GM19043 (cell line): ENCODE data around the gene TLL2.

Experiments
- ATAC-seq: cut with Tn5 transposase; IDR thresholded peaks from one replicate; pipeline ENCODE4 v1.9.1; 2021; ENCODE audit warnings: low read depth; ENCODE audit not compliant: unreplicated experiment

Gene TLL2

DNA sequence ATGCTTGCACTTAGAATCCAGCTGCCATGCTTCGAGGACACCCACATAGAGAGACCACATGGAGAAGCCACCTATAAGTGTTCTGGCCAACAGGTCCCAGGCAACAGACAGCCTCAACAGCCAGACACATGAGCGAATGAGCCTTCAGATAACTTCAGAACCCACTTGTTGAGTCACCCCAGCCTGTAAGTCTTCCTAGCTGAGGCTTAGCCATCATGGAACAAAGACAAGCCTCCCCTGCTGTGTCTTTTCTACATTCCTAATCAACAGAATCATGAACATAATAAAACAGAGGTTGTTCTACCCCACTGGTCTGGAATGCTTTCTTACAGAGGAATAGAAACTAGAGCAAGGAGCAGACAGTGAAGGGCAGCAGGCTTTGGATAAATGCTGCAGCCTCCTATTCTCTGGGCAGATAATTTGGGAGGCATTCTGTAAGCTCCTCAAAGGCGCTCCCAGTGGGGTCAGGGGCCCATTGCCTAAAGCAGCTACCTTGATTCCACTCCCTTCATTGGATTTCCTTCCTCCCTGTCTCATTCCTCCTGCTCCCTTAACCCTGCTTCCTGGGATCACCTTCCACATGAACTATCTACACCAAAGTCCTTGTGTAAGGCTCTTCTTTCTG, 4.6 kb downstream of the TLL2 start:
- ATAC-seq: no peak

DNA sequence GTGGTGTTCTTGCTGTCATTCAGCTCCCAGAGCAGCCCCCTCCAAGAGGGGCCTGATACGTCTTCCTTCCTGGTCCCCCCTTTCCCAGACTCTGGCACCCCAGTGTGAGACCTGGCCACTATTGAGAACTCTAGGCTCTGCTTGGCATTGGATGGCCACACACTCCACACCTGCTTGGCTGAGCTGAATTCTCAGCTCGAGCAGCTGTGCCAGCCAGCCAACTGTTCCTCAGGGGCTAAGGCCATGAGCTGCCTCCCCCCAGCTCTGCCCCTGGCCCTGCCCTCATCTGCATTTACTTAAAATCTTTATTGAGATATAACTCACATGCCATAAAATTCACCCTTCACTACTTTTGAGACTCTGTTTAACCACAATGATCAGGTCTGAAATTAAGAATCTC, 6.7 kb downstream of the TLL2 start:
- ATAC-seq: no peak

DNA sequence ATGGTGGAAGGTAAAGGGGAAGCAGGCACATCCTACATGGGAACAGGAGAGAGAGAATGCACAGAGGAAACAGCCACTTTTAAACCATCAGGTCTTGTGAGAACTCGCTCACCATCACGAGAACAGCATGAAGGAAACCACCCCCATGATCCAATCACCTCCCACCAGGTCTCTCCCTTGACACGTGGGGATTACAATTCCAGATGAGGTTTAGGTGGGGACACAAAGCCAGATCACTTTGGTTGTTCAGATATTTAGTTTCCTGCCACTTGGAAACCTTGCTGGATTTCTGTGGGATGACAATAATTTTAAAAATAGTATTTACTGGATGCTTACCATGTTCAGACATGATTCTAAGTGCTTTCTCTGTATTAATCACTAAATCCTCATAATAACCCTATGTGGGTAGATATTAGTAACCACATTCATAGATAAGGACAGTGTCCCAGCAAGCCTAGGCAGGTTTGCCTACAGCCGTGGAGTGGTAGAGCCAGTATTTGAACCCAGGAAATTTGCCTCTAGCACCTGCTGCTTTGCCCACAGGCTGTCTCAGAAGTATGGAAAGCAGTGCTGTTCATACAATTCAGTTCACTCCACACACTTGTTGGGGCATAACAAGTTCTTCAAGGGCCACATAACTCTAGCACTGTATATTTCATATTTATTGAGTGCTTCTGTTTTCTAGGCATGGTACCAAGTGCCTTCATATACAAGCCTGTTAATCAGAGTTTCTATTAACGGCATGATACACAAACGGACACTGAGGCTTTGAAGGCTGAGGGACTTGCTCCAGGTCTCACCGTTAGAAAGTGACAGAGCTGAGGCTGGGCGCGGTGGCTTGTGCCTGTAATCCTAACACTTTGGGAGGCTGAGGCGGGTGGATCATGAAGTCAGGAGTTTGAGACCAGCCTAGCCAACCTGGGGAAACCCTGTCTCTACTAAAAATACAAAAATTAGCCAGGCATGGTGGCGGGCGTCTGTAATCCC, 8.3 kb downstream of the TLL2 start:
- ATAC-seq: no peak

DNA sequence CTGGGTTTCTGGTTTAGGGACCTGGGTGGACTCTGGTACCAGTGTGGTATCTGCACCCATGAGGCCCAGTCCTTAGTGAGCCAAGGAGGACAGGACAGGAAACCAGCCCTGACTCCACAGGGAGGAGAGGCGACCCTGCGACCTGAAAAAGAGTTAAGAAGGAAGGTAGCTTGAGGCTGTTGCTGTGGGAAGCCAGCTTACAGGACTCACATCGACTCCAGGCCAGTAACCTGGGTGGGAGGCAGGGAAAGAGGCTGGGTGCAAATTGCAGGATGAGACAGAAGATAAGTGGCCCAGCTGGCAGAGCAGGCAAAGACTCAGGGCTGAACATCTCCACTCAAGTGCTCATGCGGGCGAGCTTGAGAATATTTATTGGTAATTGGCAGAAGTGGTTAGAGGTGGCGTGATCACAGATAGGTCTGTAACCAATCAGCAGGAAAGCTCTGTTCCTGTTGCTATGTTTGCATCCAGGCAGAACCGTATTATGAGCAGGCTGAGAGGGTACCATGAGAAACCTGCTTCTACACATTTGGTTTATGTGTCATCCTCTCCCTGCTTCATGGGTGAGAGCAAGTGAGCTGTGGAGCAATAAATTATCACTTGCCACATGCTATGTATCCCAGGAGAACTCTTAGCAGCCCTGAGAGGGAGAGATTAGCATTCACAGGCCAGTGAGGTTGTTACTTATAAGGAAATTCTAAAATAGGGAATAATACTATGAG, 11.0 kb downstream of the TLL2 start:
- no peak for ATAC-seq

DNA sequence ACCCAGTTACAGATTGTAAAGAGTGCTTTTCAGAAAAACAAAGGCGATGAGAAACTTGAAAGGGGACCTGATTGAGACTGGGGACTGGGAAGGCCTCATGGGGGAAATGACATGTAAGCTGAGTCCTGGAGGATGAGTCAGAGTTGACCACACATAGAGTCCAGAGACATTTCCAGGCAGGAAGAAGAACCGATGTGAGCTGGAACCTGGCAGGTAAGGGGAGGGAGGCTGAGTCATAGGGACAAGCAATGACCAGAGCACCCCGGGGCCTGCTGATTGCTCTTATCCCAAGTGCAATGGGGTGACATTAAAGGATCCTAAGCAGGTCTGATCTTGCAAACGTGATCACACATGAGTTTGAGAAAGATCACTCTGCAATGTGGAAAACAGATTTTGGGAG, 11.7 kb downstream of the TLL2 start:
- ATAC-seq: no peak

DNA sequence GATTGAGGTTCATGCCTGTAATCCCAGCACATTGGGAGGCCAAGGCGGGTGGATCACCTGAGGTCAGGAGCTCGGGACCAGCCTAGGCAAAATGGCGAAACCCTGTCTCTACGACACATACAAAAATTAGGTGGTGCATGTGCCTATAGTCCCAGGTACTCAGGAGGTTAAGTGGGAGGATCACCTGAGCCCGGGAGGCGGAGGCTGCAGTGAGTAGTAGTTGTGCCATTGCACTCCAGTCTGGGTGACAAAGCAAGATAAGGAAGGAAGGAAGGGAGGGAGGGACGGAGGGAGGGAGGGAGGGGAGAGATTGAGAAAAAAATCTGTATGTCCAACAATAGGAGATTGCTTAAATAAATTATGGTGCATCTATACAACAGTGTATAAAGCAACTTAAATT, 13.2 kb downstream of the TLL2 start:
- no peak for ATAC-seq

DNA sequence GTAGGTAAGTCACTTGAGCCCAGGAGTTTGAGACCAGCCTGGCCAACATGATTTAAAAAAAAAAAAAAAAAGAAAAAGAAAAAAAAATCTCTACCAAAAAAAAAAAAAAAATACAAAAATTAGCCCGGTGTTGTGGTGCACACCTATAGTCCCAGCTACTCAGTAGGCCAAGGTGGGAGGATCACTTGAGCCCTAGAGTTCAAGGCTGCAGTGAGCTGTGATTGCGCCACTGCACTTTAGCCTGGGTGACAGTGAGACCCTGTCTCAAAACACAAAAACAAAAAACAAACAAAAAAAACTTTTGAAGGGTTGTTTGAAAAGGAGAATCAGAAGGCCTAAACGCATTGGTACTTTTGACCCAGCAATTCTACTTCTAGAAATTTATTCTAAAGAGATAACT, 13.7 kb downstream of the TLL2 start:
- ATAC-seq: no peak

DNA sequence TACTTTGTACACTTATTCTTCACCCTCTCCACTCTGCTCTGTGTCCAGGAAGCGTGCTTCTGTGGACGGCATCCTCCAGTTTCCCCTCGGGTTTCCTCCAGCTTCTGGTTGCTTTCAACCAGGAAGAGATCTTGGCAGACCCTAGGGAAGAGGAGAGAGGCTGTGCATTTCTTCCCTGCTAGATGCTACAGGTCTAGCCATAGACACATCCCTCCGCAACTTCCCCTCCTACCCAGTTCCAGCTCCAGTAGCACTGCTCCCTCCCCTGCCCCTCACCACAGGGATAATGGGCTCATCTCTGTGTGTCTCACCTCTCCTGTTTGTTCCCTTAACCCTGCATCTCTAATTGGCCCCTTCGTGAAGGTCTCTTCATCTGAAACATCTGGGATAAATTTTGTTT, 16.3 kb downstream of the TLL2 start:
- no peak for ATAC-seq

DNA sequence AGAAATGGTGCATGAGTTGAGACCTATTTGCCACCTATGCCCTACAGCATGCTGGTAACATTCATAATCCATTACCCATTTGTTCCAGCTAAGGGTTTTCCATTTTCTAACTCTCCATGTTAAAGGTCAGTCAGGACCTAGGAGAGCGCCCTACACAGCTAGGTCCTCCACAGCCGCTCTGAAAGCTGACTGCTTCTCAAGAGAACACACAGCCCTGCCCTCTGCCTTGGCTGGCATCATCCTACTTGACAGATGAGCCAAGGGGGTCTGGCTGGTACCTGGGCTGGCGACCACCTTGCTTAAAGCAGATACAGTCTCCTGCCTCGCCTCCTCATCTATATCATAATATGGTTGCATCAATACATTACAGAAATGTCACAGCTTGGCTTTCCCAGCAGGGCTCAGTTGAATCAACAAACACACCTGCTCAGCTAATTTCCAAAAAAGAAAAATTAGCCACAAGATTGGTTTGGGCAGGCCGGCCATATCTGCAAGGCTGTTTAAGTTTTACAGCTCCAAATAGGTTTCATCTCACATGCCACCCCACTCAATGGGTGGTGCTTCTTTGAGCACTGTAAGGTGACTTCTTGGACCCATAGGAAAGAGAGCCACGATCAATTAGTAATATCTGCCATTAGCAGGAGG, 17.3 kb downstream of the TLL2 start:
- no peak for ATAC-seq

DNA sequence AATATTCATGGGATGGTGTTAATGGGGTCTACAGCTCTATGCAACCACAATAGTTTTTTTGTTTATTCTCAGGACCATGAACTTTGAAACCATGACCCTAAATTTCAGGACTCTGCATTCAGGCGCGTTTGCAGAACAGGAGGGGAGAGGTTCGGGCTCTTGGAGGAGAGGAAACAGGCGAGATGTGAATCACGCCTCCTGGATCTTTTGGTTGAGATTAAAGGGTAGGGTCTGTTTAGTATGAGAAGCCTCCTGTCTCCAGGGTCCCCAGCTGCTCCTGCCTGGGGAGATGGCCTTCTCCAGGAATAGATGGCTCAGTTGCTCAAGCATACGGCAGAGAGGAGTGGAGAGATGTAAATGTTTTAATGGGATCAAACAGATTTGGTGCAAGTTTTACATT, 18.2 kb downstream of the TLL2 start:
- ATAC-seq: no peak

DNA sequence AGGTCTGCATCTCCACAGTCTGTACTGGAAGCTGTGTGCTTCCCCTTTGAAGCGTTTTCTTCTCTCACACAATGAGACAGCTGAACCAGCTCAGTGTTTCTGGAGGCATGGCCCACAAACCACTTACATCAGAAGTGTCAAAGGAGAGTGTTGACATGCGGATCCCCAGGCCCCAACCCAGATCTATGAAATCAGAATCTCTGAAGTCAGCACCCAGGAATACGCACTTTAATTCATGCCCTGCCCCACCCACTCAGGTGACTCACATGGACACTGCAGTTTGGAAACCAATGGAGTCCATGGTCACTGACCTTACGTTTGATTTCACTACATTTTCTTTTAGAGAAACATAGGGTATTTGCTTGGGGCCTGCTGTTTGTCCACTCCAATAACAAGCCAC, 19.0 kb downstream of the TLL2 start:
- ATAC-seq: no peak

DNA sequence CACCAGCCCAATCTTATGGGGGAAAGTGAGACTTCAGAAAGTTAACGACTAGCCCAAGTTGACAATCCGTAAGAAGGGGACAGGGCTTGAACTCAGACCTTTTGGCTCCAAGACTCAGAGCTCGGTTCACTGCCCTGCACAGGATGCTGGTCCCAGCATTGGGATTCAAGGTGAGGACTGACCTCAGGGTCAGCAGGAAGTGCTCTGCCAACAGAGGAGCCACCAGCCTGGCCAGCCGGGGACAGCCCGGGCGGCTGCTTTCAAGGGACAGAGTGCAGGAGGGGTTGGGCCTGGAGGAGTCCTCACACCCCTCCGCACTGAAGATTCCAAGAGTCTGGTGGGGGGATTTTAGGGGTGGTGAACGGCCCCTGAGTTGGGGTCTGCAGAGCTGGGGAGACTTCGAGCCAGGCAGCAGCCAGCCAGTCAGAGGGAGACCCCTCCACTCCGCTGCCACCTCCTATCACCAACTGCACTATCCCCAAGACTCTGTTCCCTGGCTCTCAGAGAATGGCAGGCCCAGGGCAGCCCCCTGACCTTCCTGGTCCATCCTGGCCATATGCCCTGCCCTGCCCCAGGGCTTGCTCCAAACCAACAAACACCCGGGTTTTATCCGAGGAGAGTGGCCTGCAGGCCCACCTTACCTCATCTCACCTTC, 19.7 kb downstream of the TLL2 start:
- no peak for ATAC-seq

DNA sequence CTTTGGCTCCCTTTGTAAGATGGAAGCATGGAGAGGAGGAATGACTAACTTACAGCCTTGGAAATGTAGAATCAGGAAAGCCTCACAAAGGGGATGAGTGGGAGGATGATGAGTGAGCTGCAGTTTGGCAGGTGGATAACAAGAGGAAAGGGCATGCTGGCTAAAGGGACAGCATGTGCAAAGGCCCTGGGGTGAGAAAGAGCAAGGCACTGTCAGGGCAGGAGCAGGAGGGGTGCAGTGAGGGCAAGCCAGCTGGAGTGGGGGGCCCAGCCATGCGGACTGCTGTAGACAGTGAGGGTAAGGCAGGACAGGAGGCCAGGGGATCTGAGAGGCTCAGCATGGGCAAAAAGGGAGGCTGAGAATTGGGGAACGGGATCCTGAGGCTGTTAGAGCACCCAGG, 20.5 kb downstream of the TLL2 start:
- no peak for ATAC-seq

DNA sequence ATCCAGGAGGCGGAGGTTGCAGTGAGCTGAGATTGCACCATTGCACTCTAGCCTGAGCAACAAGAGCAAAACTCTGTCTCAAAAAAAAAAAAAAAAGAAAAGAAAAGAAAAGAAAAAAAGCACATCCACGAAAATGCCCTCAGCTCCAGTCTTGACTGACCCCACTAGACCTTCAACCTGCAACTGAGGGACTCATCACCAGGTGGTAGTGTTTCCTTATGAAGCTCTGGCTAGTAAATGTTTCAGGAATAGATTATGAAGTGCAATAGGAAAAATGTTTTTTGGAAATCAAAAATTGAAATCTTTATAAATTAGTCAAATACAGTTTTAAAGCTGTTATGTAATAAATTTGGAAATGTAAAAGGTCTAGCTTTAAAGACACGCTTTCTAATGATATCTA, 22.4 kb downstream of the TLL2 start:
- no peak for ATAC-seq

DNA sequence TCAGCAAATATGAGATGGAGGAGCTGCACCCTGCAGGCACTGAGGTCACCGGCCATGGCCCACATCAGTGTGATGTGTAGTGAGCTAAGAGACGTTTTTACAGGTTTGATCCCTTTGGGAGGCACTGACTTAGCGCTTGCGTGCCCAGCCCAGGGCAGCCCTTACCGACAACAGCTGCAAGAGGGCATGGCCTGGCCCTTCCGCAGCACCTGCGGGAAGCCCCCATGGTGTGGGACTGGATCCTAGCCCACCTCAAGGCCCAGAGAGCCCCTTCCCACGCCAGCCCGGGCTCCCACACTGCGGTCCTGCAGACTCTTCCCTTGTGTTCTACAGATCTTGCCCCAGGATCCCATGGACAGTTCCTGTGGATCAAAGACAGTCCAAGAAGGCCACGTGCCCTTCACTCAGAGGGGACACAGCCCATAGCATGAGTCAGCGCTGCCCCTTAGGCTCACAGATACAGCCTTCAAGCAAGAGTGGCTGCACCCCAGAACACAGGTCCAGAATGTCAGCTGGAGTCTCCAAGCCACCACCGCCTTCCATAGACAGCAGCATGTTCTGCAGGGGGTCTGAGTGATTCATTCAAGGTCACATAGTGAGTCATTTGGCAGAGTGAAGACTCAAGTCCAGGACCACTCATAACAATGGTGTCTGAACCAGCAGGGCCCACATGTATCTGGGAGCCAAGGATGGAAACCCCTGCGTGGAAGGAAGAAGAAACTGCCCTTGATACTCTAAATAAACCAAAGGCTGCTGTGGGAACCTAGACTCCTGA, 25.4 kb downstream of the TLL2 start:
- no peak for ATAC-seq

DNA sequence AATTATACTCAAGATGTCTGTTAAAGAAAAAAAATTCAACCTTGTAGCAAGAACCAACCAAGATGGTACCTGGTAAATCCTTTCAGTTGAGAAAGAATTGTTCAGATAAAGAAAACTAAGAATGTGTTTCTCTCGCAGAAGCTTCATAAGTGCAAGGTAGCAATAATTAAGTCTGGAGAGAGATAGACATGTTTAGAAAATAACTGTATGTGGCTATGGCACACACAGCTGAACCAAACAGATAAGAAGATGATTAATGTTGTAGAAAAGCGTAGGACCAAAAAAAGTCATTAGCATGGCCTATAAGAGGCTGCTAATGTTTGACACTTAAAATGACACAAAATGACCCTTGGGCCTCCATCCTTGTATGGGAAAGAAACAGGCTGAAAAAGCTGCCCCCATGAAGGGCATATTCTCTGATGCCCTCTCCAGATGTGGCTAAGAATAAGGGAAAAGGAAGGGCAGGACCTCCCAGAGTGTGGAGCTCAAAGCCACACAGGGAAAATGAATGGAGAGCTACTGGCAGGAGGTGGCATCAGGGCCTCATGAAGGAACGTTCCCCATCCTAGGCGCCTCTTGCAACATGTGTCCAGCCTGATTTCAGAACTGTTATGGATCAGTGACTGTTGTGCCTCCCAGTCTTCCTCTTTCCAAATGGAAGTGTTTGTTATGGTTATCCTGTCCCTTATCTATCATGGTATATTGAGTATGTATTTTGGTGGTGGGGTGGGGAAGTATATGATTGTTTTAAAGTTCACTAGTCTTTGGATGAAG, 30.7 kb downstream of the TLL2 start:
- ATAC-seq: no peak

DNA sequence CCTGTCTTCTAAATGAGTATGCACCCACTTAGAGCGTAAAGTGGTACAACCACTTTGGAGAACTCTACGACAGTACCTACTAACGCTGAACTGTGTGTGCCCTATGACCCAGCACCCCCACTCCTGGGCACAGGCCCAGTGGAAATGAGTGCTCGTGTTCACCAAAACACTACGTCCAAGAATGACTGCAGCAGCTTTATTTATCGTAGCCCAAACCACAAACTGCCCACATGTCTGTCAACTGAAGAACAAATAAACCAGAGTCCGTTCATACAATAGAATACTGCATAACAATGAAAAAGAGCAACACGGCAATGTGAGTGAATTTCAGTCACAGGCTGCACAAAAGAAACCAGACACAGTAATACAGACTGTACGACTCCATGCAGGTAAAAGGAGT, 35.4 kb downstream of the TLL2 start:
- no peak for ATAC-seq

DNA sequence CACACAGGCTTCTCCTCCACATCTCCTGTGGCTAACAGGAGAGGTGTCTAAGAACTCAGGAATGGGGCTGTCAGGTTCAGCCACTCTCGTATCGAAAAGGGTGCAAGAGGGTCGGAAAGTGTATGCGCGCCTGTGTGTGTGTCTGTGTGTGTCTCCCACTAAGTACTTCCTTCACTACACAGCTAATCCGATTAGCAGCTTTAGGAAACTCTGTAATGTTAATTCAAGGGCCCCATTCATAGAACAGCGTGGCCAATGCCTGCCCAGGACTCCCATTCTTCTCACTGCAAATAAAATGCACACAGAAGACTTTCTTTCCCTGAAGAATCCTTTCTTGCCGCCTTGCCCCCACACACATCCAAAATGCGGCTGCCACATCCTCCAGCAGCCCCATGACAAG, 39.9 kb downstream of the TLL2 start:
- ATAC-seq: no peak
